Measurements from ENCODE around the gene NFASC.

Gene NFASC

GRCh38 chr1:205064741-205065316 is 194.2 kb downstream of the NFASC start:
- no peak for TF ChIP-seq CTCF (IDR thresholded peaks at IDR 0.05; ENCODE audit: extremely low read depth, missing control alignments)
- no peak for DNase-seq (ENCODE audit: low spot score)

- no peak for DNase-seq (ENCODE audit: low spot score)
- no peak for TF ChIP-seq CTCF (IDR thresholded peaks at IDR 0.05; ENCODE audit: extremely low read depth, missing control alignments)
Observed at GRCh38 chr1:205065666-205066065, 195.0 kb downstream of the NFASC start.

GRCh38 chr1:205066141-205066818 is 195.6 kb downstream of the NFASC start:
- DNase-seq (ENCODE audit: low spot score) = no peak
- TF ChIP-seq CTCF (IDR thresholded peaks at IDR 0.05; ENCODE audit: extremely low read depth, missing control alignments) = no peak

GRCh38 chr1:205067031-205067430 is 196.4 kb downstream of the NFASC start:
- no peak for TF ChIP-seq CTCF (IDR thresholded peaks at IDR 0.05; ENCODE audit: extremely low read depth, missing control alignments)

GRCh38 chr1:205068001-205068400 is 197.3 kb downstream of the NFASC start:
- no peak for TF ChIP-seq CTCF (IDR thresholded peaks at IDR 0.05; ENCODE audit: extremely low read depth, missing control alignments)

More at GRCh38 chr1:205067031-205067430, 196.4 kb downstream of the NFASC start:
- no peak for DNase-seq (ENCODE audit: low spot score)

GRCh38 chr1:205068457-205069040 is 197.9 kb downstream of the NFASC start:
- no peak for TF ChIP-seq CTCF (IDR thresholded peaks at IDR 0.05; ENCODE audit: extremely low read depth, missing control alignments)
- no peak for DNase-seq (ENCODE audit: low spot score)

More at GRCh38 chr1:205068001-205068400, 197.3 kb downstream of the NFASC start:
- DNase-seq (ENCODE audit: low spot score) = no peak

GRCh38 chr1:205069371-205070125 is 198.9 kb downstream of the NFASC start:
- TF ChIP-seq CTCF (IDR thresholded peaks at IDR 0.05; ENCODE audit: extremely low read depth, missing control alignments) = no peak
- no peak for DNase-seq (ENCODE audit: low spot score)

All from GM20000 (cell line).